ENCODE measurements around the gene DCDC2C. TPM values are rescaled to one million over a fixed set of nuclear protein-coding genes. Genes with fewer than 3 reads are reported as not detected.

DCDC2C gene
- total and polyA plus RNA-seq, 2 donors (not counting 3 experiments of a cell fraction or from before 2014, with no cell fraction given) = not detected

DNA sequence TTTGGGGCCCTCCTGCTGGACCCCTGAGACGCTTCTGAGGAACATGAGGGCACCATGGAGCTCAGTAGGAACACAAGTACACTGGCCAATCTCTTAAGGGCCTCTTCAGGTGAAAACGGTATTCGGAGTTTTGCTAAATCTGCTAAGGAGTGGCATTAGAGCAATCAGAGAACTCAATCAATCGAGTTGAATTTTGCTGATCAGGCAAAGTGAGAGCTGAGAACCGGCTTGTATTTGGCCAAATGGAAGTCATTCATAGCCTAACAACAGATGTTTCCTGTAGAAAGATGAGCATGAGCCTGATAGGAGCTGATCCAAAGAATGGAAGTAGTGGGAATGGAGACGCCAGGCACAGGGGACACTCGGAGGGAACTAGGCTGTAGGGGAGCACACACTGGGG lies 133.7 kb downstream of the DCDC2C start:
- TF ChIP-seq, protein P1, sequence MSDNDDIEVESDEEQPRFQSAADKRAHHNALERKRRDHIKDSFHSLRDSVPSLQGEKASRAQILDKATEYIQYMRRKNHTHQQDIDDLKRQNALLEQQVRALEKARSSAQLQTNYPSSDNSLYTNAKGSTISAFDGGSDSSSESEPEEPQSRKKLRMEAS (IDR thresholded peaks at IDR 0.05; ENCODE audit: insufficient read depth, insufficient read length) = no peak
- TF ChIP-seq POLR2A (IDR thresholded peaks at IDR 0.05; ENCODE audit: low read depth, low read length) (no peak), GATA2 (IDR thresholded peaks at IDR 0.05; ENCODE audit: insufficient read depth, insufficient read length, low read depth, low read length) (no peak), FOS (IDR thresholded peaks at IDR 0.05; ENCODE audit: borderline replicate concordance, insufficient read depth, low read length) (no peak), POLR2AphosphoS5 (IDR thresholded peaks at IDR 0.05; ENCODE audit: insufficient read depth, low read depth, low read length) (no peak), JUN (IDR thresholded peaks at IDR 0.05; ENCODE audit: borderline replicate concordance, insufficient read depth, insufficient read length, low read depth) (no peak), MYC (IDR thresholded peaks at IDR 0.05; ENCODE audit: low read depth, low read length) (no peak)
- TF ChIP-seq, protein P2, sequence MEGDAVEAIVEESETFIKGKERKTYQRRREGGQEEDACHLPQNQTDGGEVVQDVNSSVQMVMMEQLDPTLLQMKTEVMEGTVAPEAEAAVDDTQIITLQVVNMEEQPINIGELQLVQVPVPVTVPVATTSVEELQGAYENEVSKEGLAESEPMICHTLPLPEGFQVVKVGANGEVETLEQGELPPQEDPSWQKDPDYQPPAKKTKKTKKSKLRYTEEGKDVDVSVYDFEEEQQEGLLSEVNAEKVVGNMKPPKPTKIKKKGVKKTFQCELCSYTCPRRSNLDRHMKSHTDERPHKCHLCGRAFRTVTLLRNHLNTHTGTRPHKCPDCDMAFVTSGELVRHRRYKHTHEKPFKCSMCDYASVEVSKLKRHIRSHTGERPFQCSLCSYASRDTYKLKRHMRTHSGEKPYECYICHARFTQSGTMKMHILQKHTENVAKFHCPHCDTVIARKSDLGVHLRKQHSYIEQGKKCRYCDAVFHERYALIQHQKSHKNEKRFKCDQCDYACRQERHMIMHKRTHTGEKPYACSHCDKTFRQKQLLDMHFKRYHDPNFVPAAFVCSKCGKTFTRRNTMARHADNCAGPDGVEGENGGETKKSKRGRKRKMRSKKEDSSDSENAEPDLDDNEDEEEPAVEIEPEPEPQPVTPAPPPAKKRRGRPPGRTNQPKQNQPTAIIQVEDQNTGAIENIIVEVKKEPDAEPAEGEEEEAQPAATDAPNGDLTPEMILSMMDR (IDR thresholded peaks at IDR 0.05; ENCODE audit: extremely low read depth in 1 of 2, insufficient read depth in 1 of 2, low read depth in 1 of 2, low read length in 2 of 2) = no peak
- Histone ChIP-seq H3K79me2 (ENCODE audit: control insufficient read depth, insufficient read depth, low read length) (no peaks in the 10 kb centered on the region), H4K20me1 (replicated peaks; ENCODE audit: control insufficient read depth, extremely low read depth, insufficient read depth, low read length) (no peaks in the 10 kb centered on the region), H3K27me3 (ENCODE audit: control insufficient read depth in 2 of 2, insufficient read depth in 2 of 2, low read length in 2 of 2) (no peaks in the 10 kb centered on the region), H3K4me1 (ENCODE audit: control insufficient read depth, extremely low read depth, insufficient read depth, low read length) (no peaks in the 10 kb centered on the region), H3K9me1 (replicated peaks; ENCODE audit: control insufficient read depth, extremely low read depth, insufficient read depth, low read length) (no peaks in the 10 kb centered on the region), H3K27ac (ENCODE audit: insufficient read depth, low read depth, low read length) (no peak overlapping the region), H3K4me3 (replicated peaks in 1 of 3; ENCODE audit: insufficient read depth in 1 of 3, low read depth in 1 of 3, low read length in 3 of 3) (no peak overlapping the region), H3K36me3 (ENCODE audit: control insufficient read depth in 2 of 2, extremely low read depth in 1 of 2, insufficient read depth in 2 of 2, low read length in 2 of 2) (no peaks in the 10 kb centered on the region), H3K9me3 (replicated peaks; ENCODE audit: control insufficient read depth, insufficient read depth, low read length) (no peaks in the 10 kb centered on the region), H3K9ac (replicated peaks; ENCODE audit: extremely low read depth, insufficient read depth, low read length) (no peak overlapping the region), H3K4me2 (ENCODE audit: insufficient read depth, low read length) (no peak overlapping the region), H2AFZ (ENCODE audit: low read depth, low read length) (no peak overlapping the region)
- dilution Hi-C loops (cut with MboI; ENCODE audit: extremely low pct_ligation_motif_present, low sequenced_read_pairs) = no loop called here
- POLR2A ChIA-PET = no interaction called here
- no peak for DNase-seq (ENCODE audit: low read depth, low spot score)
- FAIRE-seq = no peak
- CTCF ChIA-PET = no interaction called here
- intact Hi-C loops (cut with micrococcal nuclease) = no loop called here
- no TSS peak for BruUV-seq (replicated peaks)
